Measurements from ENCODE around the gene GKN2.

DNA sequence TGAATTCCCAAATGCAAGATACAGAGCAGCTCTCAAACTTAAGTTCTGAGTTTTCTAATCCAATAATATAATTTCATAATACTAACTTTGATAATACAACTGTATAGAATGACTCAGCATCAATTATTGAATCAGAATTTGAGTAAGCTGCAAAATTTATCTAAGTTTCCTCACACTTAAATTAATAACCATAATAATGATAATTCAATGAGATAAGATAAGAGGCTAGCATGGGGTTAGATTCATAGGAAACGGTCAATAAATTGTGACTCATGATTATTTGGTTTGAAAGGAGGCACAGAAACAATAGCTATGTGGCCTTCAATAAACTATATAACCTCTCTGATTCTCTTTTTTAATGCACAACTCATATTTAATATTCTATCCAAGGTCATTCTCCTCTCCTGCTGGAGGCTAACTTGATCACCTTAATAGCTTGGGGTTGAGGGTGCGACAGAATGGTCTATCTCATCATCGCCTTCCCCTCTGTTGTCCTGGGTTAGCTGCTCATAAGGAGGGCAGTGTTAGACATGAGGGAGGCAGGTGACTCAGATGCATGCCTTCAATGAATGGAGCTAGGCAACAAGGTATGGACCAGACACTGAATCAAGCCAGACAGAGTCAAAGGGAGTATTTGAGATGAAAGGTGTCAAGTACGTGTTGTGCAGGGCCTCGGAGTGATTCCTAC is 45.3 kb downstream of the GKN2 start:
- no peak for TF ChIP-seq POLR2AphosphoS5 (IDR thresholded peaks at IDR 0.05)
- TF ChIP-seq POLR2A (IDR thresholded peaks at IDR 0.05): no peak
- TF ChIP-seq, protein P1, sequence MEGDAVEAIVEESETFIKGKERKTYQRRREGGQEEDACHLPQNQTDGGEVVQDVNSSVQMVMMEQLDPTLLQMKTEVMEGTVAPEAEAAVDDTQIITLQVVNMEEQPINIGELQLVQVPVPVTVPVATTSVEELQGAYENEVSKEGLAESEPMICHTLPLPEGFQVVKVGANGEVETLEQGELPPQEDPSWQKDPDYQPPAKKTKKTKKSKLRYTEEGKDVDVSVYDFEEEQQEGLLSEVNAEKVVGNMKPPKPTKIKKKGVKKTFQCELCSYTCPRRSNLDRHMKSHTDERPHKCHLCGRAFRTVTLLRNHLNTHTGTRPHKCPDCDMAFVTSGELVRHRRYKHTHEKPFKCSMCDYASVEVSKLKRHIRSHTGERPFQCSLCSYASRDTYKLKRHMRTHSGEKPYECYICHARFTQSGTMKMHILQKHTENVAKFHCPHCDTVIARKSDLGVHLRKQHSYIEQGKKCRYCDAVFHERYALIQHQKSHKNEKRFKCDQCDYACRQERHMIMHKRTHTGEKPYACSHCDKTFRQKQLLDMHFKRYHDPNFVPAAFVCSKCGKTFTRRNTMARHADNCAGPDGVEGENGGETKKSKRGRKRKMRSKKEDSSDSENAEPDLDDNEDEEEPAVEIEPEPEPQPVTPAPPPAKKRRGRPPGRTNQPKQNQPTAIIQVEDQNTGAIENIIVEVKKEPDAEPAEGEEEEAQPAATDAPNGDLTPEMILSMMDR (IDR thresholded peaks at IDR 0.05): no peak
- no peak for TF ChIP-seq EP300 (IDR thresholded peaks at IDR 0.05)
